Endothelial cell of umbilical vein (primary cell): ENCODE data around the gene DPP3. TPM values are rescaled to one million over a fixed set of nuclear protein-coding genes. Genes with fewer than 3 reads are reported as not detected.

ENCODE experiments used
- BruUV-seq: library from RNA; stranded (reverse); fragments of 400-500 nt; replicated peaks from 2 replicates; lab custom pipeline; 2021; lab: Mats Ljungman, UMichigan
- CTCF ChIA-PET: fragments of 300-600, 350-600 bp; sonication (Branson Sonifier 250); formaldehyde crosslinking; loops from one replicate; lab custom pipeline; 2021; ENCODE audit warnings: antibody characterized with exemption, inconsistent platforms; lab: Charles Lee
- POLR2A ChIA-PET: fragments of 300-600, 350-600 bp; sonication (Branson Sonifier 250); formaldehyde crosslinking; loops from one replicate; lab custom pipeline; 2021; ENCODE audit warnings: antibody characterized with exemption, inconsistent platforms; lab: Charles Lee
- DNase-seq: peaks from one replicate; pipeline ENCODE4 v3.0.0-alpha.2; 2011; ENCODE audit warnings: low read depth, low spot score
- FAIRE-seq: peaks from 2 replicates; lab custom pipeline; 2011; peaks lifted over from hg19 to GRCh38; lab: Jason Lieb, UNC
- H2AFZ ChIP-seq: 2 replicates; pipeline ENCODE4 v1.6.0; 2012; ENCODE audit warnings: low read depth, low read length, control low read depth, inconsistent platforms
- H3K27ac ChIP-seq: 2 replicates; pipeline ENCODE4 v1.5.1; 2011; ENCODE audit warnings: low read depth, mild to moderate bottlenecking, control low read depth, low read length, moderate library complexity; ENCODE audit not compliant: insufficient read depth
- H3K27me3 ChIP-seq, 2 experiments: 2 replicates each; pipeline versions ENCODE4 v1.6.0 to v1.6.1; 2011; ENCODE audit warnings: low read length in 2 of 2, mixed read lengths in 1 of 2; ENCODE audit not compliant: control insufficient read depth in 2 of 2, insufficient read depth in 2 of 2
- H3K36me3 ChIP-seq, 2 experiments: 2 replicates in 1 of 2; 3 replicates in 1 of 2; pipeline ENCODE4 v1.5.1; 2011; ENCODE audit warnings: low read length in 2 of 2, mild to moderate bottlenecking in 1 of 2, moderate library complexity in 1 of 2; ENCODE audit not compliant: control insufficient read depth in 2 of 2, insufficient read depth in 2 of 2; ENCODE audit errors: extremely low read depth in 1 of 2
- H3K4me1 ChIP-seq: 3 replicates; pipeline ENCODE4 v1.5.1; 2011; ENCODE audit warnings: mild to moderate bottlenecking, low read length; ENCODE audit not compliant: control insufficient read depth, insufficient read depth; ENCODE audit errors: extremely low read depth
- H3K4me2 ChIP-seq: 2 replicates; pipeline ENCODE4 v1.6.1; 2011; ENCODE audit warnings: low read length, control low read depth, mixed read lengths; ENCODE audit not compliant: insufficient read depth
- H3K4me3 ChIP-seq, 3 experiments: fragments of 200-600 bp in 1 of 3; sonication (generic), shearing (Covaris generic) in 1 of 3; replicated peaks in 1 of 3; 2 replicates each; pipeline ENCODE4 v1.5.1; 2011 to 2016; ENCODE audit warnings: control low read depth in 3 of 3, low read length in 3 of 3, mild to moderate bottlenecking in 2 of 3, inconsistent platforms in 1 of 3, low read depth in 1 of 3, moderate library complexity in 1 of 3; ENCODE audit not compliant: insufficient read depth in 1 of 3
- H3K79me2 ChIP-seq: 2 replicates; pipeline ENCODE4 v1.6.0; 2012; ENCODE audit warnings: low read length, inconsistent platforms; ENCODE audit not compliant: control insufficient read depth, insufficient read depth
- H3K9ac ChIP-seq: replicated peaks from 2 replicates; pipeline ENCODE3; 2011; ENCODE audit warnings: low read length, control low read depth; ENCODE audit not compliant: insufficient read depth; ENCODE audit errors: extremely low read depth
- H3K9me1 ChIP-seq: replicated peaks from 3 replicates; pipeline ENCODE4 v1.6.0; 2011; ENCODE audit warnings: mild to moderate bottlenecking, low read length; ENCODE audit not compliant: control insufficient read depth, insufficient read depth; ENCODE audit errors: extremely low read depth
- H3K9me3 ChIP-seq: replicated peaks from 2 replicates; pipeline ENCODE4 v1.5.1; 2012; ENCODE audit warnings: low read length, inconsistent platforms; ENCODE audit not compliant: control insufficient read depth, insufficient read depth
- H4K20me1 ChIP-seq: replicated peaks from 2 replicates; pipeline ENCODE3; 2011; ENCODE audit warnings: mild to moderate bottlenecking, low read length; ENCODE audit not compliant: control insufficient read depth, insufficient read depth; ENCODE audit errors: extremely low read depth
- CTCF ChIP-seq, 2 donors: IDR thresholded peaks; 1 replicate in 1 of 2; 2 replicates in 1 of 2; pipeline ENCODE4 v1.5.1; 2011; ENCODE audit warnings: low read length in 2 of 2, mild to moderate bottlenecking in 2 of 2, moderate library complexity in 2 of 2, control low read depth in 1 of 2, inconsistent platforms in 1 of 2, low read depth in 1 of 2; ENCODE audit not compliant: insufficient read depth in 1 of 2; ENCODE audit errors: extremely low read depth in 1 of 2
- EZH2 ChIP-seq: IDR thresholded peaks from 2 replicates; pipeline ENCODE4 v1.6.1; 2012; ENCODE audit warnings: borderline replicate concordance, low read depth, mild to moderate bottlenecking, moderate library complexity, low read length, inconsistent platforms; ENCODE audit not compliant: severe bottlenecking
- FOS ChIP-seq: IDR thresholded peaks from 2 replicates; pipeline ENCODE4 v1.6.1; 2011; ENCODE audit warnings: mild to moderate bottlenecking, low read length, moderate library complexity, borderline replicate concordance; ENCODE audit not compliant: insufficient read depth
- GATA2 ChIP-seq: IDR thresholded peaks from 2 replicates; pipeline ENCODE4 v1.7.0; 2011; ENCODE audit warnings: low read depth, mild to moderate bottlenecking, moderate library complexity, mixed read lengths, low read length; ENCODE audit not compliant: insufficient read length, insufficient read depth
- JUN ChIP-seq: IDR thresholded peaks from 2 replicates; pipeline ENCODE4 v1.6.1; 2011; ENCODE audit warnings: borderline replicate concordance, low read depth; ENCODE audit not compliant: insufficient read length, insufficient read depth
- MAX ChIP-seq: IDR thresholded peaks from 2 replicates; pipeline ENCODE4 v1.6.1; 2011; ENCODE audit not compliant: insufficient read depth, insufficient read length
- MYC ChIP-seq: IDR thresholded peaks from one replicate; pipeline ENCODE4 v1.6.1; 2011; ENCODE audit warnings: mild to moderate bottlenecking, low read depth, low read length
- POLR2A ChIP-seq: IDR thresholded peaks from 2 replicates; pipeline ENCODE4 v1.6.1; 2012; ENCODE audit warnings: low read depth, mild to moderate bottlenecking, control low read depth, low read length
- POLR2AphosphoS5 ChIP-seq: IDR thresholded peaks from 2 replicates; pipeline ENCODE4 v1.6.1; 2012; ENCODE audit warnings: low read depth, mild to moderate bottlenecking, control low read depth, low read length, moderate library complexity; ENCODE audit not compliant: insufficient read depth
- dilution Hi-C: fragments of 300-500 bp; cut with MboI; formaldehyde crosslinking; loops from one replicate; pipeline ENCODE4 v1.15.0; 2019; ENCODE audit warnings: low sequenced_read_pairs; ENCODE audit not compliant: extremely low pct_ligation_motif_present
- intact Hi-C: fragments of 100-400 bp; cut with micrococcal nuclease; formaldehyde crosslinking; loops from one replicate; pipeline ENCODE4 v1.10.0; 2022
- polyA plus RNA-seq, 4 experiments: library from polyadenylated mRNA; depleted of rRNA in 3 of 4; stranded (reverse) in 3 of 4; unstranded in 1 of 4; fragments of >200 nt; gene quantifications; 2 replicates each; pipeline versions ENCODE4 v1.2.1 to v1.2.3, GENCODE V29; 2011 to 2012; ENCODE audit warnings: missing spikeins in 1 of 4
- total RNA-seq: library from RNA; stranded (reverse); gene quantifications from 2 replicates; pipeline ENCODE4 v1.2.3, GENCODE V29; 2021

DPP3 gene
- total and polyA plus RNA-seq, 2 donors (not counting 3 experiments of a cell fraction or from before 2014, with no cell fraction given) = 46.4 to 50.4 TPM

- Histone ChIP-seq H4K20me1 (no peaks in the 10 kb centered on the region), H3K36me3 (peaks cover 0 to 6% of the 10 kb centered on the region in 2 experiments), H2AFZ (peak within 1 kb of the TSS; percentile 93), H3K4me1 (peaks cover 33% of the 10 kb centered on the region), H3K9me3 (no peaks in the 10 kb centered on the region), H3K9ac (peak within 1 kb of the TSS; percentile 85), H3K79me2 (peaks cover 5% of the 10 kb centered on the region), H3K4me3 (peak within 1 kb of the TSS; percentile 70 to 81 (median 78)), H3K9me1 (no peaks in the 10 kb centered on the region), H3K4me2 (peak within 1 kb of the TSS; percentile 91), H3K27me3 (no peaks in the 10 kb centered on the region), H3K27ac (peak within 1 kb of the TSS; percentile 62)
- TF ChIP-seq FOS (no peak), POLR2AphosphoS5 (no peak), MYC (no peak)
- intact Hi-C loops = loop anchor here (1.0 to 2.0 kb wide), 2 partner anchors 66 to 70 kb away; partner anchors contain the start of genes DPP3 and RBM14
- no TSS peak for BruUV-seq
- ChIA-PET CTCF (interaction anchor here (0.7 to 2.2 kb wide), 6 partner anchors 9 to 132 kb away, joined by 3 to 25 read pairs (median 3); partner anchors contain the start of genes CTSF, MRPL11, RBM4 and RBM4B), POLR2A (interaction anchor here (0.6 to 1.9 kb wide), 7 partner anchors 13 to 146 kb away, joined by 3 to 9 read pairs (median 4); partner anchors contain the start of genes RBM14, RBM4 and RBM4B)
- dilution Hi-C loops = no loop called here
- DNase-seq (no peak), FAIRE-seq (no peak)
Observed at GRCh38 chr11:66546368-66546965, 66.2 kb downstream of the DPP3 start, which contains the start of gene ACTN3. TSS of gene ACTN3 (plus strand) at chr11:66546903. CDS start at chr11:66546938, 35 bp downstream.

GRCh38 chr11:66546966-66547661, 66.9 kb downstream of the DPP3 start:
- H3K79me2 ChIP-seq = peaks cover 5% of the 10 kb centered on the region
- no peak for TF ChIP-seq MAX
- TF ChIP-seq MYC = no peak
- TF ChIP-seq CTCF (IDR thresholded peaks at IDR 0.05; ENCODE audit: extremely low read depth in 1 of 2, insufficient read depth in 1 of 2, low read depth in 1 of 2, low read length in 2 of 2) = no peak
- no peak for TF ChIP-seq POLR2AphosphoS5
- no peak for TF ChIP-seq JUN
- no peak for TF ChIP-seq POLR2A
- TF ChIP-seq GATA2 = no peak
- TF ChIP-seq EZH2 = no peak
- no peak for TF ChIP-seq FOS
- H3K36me3 ChIP-seq = peaks cover 0 to 2% of the 10 kb centered on the region in 2 experiments
- no peaks in the 10 kb centered on the region for H4K20me1 ChIP-seq
- no peak overlapping the region for H3K27ac ChIP-seq
- H3K9ac ChIP-seq = no peak overlapping the region
- ChIA-PET CTCF (interaction anchor here (1.7 to 2.2 kb wide), 2 partner anchors 22 to 131 kb away, joined by 8 to 25 read pairs; partner anchors contain the start of genes CTSF and RBM4B), POLR2A (interaction anchor here (1.3 kb wide), 1 partner anchor 131 kb away, joined by 3 read pairs; no protein-coding TSS in a partner anchor)
- dilution Hi-C loops = no loop called here
- intact Hi-C loops = loop anchor here (1.0 to 2.0 kb wide), 2 partner anchors 66 to 69 kb away; partner anchors contain the start of genes DPP3 and RBM14
- no TSS peak for BruUV-seq
- no peak overlapping the region for H3K4me2 ChIP-seq
- H3K4me3 ChIP-seq = no peak overlapping the region
- H3K4me1 ChIP-seq = peaks cover 33% of the 10 kb centered on the region
- peak overlapping the region; percentile 93 for H2AFZ ChIP-seq
- H3K27me3 ChIP-seq = no peaks in the 10 kb centered on the region
- no peaks in the 10 kb centered on the region for H3K9me3 ChIP-seq
- H3K9me1 ChIP-seq = no peaks in the 10 kb centered on the region
- DNase-seq (no peak), FAIRE-seq (no peak)
